HUES48 (cell line): Measurements from ENCODE around the gene LMOD2.

Experiments used
- H3K27ac ChIP-seq: one replicate; pipeline ENCODE4 v1.7.0; 2013; ENCODE audit warnings: low read depth, low read length, inconsistent platforms
- H3K27me3 ChIP-seq: 2 replicates; pipeline ENCODE4 v1.6.1; 2013; ENCODE audit warnings: mild to moderate bottlenecking, low read length; ENCODE audit not compliant: control insufficient read depth, insufficient read depth
- H3K36me3 ChIP-seq: 2 replicates; pipeline ENCODE4 v1.6.1; 2013; ENCODE audit warnings: low read length; ENCODE audit not compliant: control insufficient read depth, insufficient read depth
- H3K4me1 ChIP-seq: 2 replicates; pipeline ENCODE4 v1.6.1; 2013; ENCODE audit warnings: mild to moderate bottlenecking, low read length; ENCODE audit not compliant: control insufficient read depth, insufficient read depth
- H3K4me3 ChIP-seq: 2 replicates; pipeline ENCODE4 v1.5.1; 2013; ENCODE audit warnings: mild to moderate bottlenecking, low read depth, low read length
- H3K9ac ChIP-seq: 2 replicates; pipeline ENCODE4 v1.6.1; 2013; ENCODE audit warnings: mild to moderate bottlenecking, low read depth, low read length, moderate library complexity
- H3K9me3 ChIP-seq: 2 replicates; pipeline ENCODE4 v1.6.1; 2013; ENCODE audit warnings: low read length; ENCODE audit not compliant: control insufficient read depth, insufficient read depth

LMOD2 gene

GRCh38 chr7:123658023-123658422 is 2.4 kb downstream of the LMOD2 start:
- H3K9ac ChIP-seq, result no peak overlapping the region
- peaks cover 7% of the 10 kb centered on the region; the same call in 1 of the 2 replicates for H3K4me1 ChIP-seq
- H3K36me3 ChIP-seq, result no peaks in the 10 kb centered on the region
- H3K4me3 ChIP-seq, result no peak overlapping the region
- no peak overlapping the region for H3K27ac ChIP-seq
- H3K9me3 ChIP-seq, result no peaks in the 10 kb centered on the region
- no peaks in the 10 kb centered on the region for H3K27me3 ChIP-seq

GRCh38 chr7:123660514-123661354 is 5.1 kb downstream of the LMOD2 start:
- Histone ChIP-seq H3K4me1 (peaks cover 7% of the 10 kb centered on the region; the same call in 1 of the 2 replicates), H3K9ac (no peak overlapping the region), H3K27me3 (no peaks in the 10 kb centered on the region), H3K9me3 (no peaks in the 10 kb centered on the region), H3K4me3 (no peak overlapping the region), H3K27ac (no peak overlapping the region), H3K36me3 (no peaks in the 10 kb centered on the region)

- Histone ChIP-seq H3K9me3 (no peaks in the 10 kb centered on the region), H3K36me3 (no peaks in the 10 kb centered on the region), H3K4me3 (no peak overlapping the region), H3K4me1 (peaks cover 7% of the 10 kb centered on the region; the same call in 1 of the 2 replicates), H3K27me3 (no peaks in the 10 kb centered on the region), H3K27ac (no peak overlapping the region), H3K9ac (no peak overlapping the region)
Measured at GRCh38 chr7:123661765-123662164, 6.1 kb downstream of the LMOD2 start.

GRCh38 chr7:123662293-123662692 is 6.6 kb downstream of the LMOD2 start:
- no peaks in the 10 kb centered on the region for H3K27me3 ChIP-seq
- H3K4me3 ChIP-seq, result no peak overlapping the region
- H3K27ac ChIP-seq, result no peak overlapping the region

GRCh38 chr7:123662755-123663154 is 7.1 kb downstream of the LMOD2 start:
- no peak overlapping the region for H3K9ac ChIP-seq
- no peak overlapping the region for H3K27ac ChIP-seq
- H3K4me1 ChIP-seq, result peaks cover 7% of the 10 kb centered on the region; the same call in 1 of the 2 replicates
- H3K4me3 ChIP-seq, result no peak overlapping the region
- H3K36me3 ChIP-seq, result no peaks in the 10 kb centered on the region
- no peaks in the 10 kb centered on the region for H3K9me3 ChIP-seq
- no peaks in the 10 kb centered on the region for H3K27me3 ChIP-seq

More at GRCh38 chr7:123662293-123662692, 6.6 kb downstream of the LMOD2 start:
- no peaks in the 10 kb centered on the region for H3K9me3 ChIP-seq
- peaks cover 7% of the 10 kb centered on the region; the same call in 1 of the 2 replicates for H3K4me1 ChIP-seq
- H3K9ac ChIP-seq, result no peak overlapping the region
- no peaks in the 10 kb centered on the region for H3K36me3 ChIP-seq

- no peak overlapping the region for H3K27ac ChIP-seq
- H3K4me1 ChIP-seq, result peaks cover 7% of the 10 kb centered on the region; the same call in 1 of the 2 replicates
- no peaks in the 10 kb centered on the region for H3K36me3 ChIP-seq
- no peak overlapping the region for H3K9ac ChIP-seq
- H3K4me3 ChIP-seq, result no peak overlapping the region
- no peaks in the 10 kb centered on the region for H3K9me3 ChIP-seq
- H3K27me3 ChIP-seq, result no peaks in the 10 kb centered on the region
Measured at GRCh38 chr7:123663200-123663599, 7.5 kb downstream of the LMOD2 start.

- peaks cover 11% of the 10 kb centered on the region for H3K4me1 ChIP-seq
- H3K27me3 ChIP-seq, result no peaks in the 10 kb centered on the region
Measured at GRCh38 chr7:123665157-123665556, 9.5 kb downstream of the LMOD2 start.

GRCh38 chr7:123665896-123666295 is 10.2 kb downstream of the LMOD2 start:
- H3K27ac ChIP-seq, result no peak overlapping the region
- peaks cover 8% of the 10 kb centered on the region for H3K4me1 ChIP-seq
- H3K9ac ChIP-seq, result no peak overlapping the region
- H3K4me3 ChIP-seq, result no peak overlapping the region
- H3K36me3 ChIP-seq, result no peaks in the 10 kb centered on the region
- H3K9me3 ChIP-seq, result no peaks in the 10 kb centered on the region
- H3K27me3 ChIP-seq, result no peaks in the 10 kb centered on the region

More at GRCh38 chr7:123665157-123665556, 9.5 kb downstream of the LMOD2 start:
- Histone ChIP-seq H3K36me3 (no peaks in the 10 kb centered on the region), H3K9ac (no peak overlapping the region), H3K27ac (no peak overlapping the region), H3K9me3 (no peaks in the 10 kb centered on the region), H3K4me3 (no peak overlapping the region)

GRCh38 chr7:123666492-123666891 is 10.8 kb downstream of the LMOD2 start:
- Histone ChIP-seq H3K27me3 (no peaks in the 10 kb centered on the region), H3K36me3 (no peaks in the 10 kb centered on the region), H3K9me3 (no peaks in the 10 kb centered on the region), H3K9ac (no peak overlapping the region), H3K27ac (no peak overlapping the region), H3K4me1 (peaks cover 5% of the 10 kb centered on the region), H3K4me3 (no peak overlapping the region)

GRCh38 chr7:123669485-123669884 is 13.8 kb downstream of the LMOD2 start:
- Histone ChIP-seq H3K4me3 (no peak overlapping the region), H3K36me3 (no peaks in the 10 kb centered on the region), H3K9me3 (no peaks in the 10 kb centered on the region), H3K27ac (no peak overlapping the region), H3K9ac (no peak overlapping the region), H3K4me1 (peaks cover 5% of the 10 kb centered on the region), H3K27me3 (no peaks in the 10 kb centered on the region)

GRCh38 chr7:123673137-123673732 is 17.6 kb downstream of the LMOD2 start:
- H3K9me3 ChIP-seq, result no peaks in the 10 kb centered on the region
- no peaks in the 10 kb centered on the region for H3K27me3 ChIP-seq
- peaks cover 5% of the 10 kb centered on the region for H3K4me1 ChIP-seq
- H3K9ac ChIP-seq, result no peak overlapping the region
- no peaks in the 10 kb centered on the region for H3K36me3 ChIP-seq
- H3K4me3 ChIP-seq, result no peak overlapping the region
- no peak overlapping the region for H3K27ac ChIP-seq
